Measurements from ENCODE around the gene CCSER1. TPM values are rescaled to one million over a fixed set of nuclear protein-coding genes. Genes with fewer than 3 reads are reported as not detected.
"Not testable (repeated sequence)": the region's sequence is repeated elsewhere in the genome, so short reads cannot be mapped to it uniquely, and the experiment has no call there.

The CCSER1 gene
- total RNA-seq, 1 experiment from 2014 or later, result 5.9 TPM

DNA sequence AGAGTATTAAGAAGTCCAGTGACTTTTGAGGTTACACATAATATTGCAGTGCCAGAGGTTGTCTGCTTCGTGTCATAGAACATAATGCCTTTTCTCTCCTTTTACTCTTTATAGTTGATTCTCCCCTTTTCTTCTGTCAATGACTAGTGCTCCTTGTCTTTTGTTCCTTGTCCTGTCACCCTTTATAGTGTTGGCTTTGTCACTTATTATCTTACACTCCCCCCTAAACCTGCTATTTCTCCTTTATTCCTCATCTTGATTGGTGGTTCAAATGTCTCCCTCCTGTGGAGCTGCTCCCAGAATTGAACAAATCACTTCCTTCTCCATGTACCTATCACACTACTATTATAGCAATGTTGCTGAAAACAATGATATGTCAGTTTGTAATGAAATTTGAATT, 1320.0 kb downstream of the CCSER1 start:
- Histone ChIP-seq H3F3A (ENCODE audit: insufficient read depth, low read depth) (no peaks in the 10 kb centered on the region), H3K4me3 (no peak overlapping the region), H2AFZ (no peak overlapping the region), H3K27ac (no peak overlapping the region), H3K4me2 (no peak overlapping the region), H3K27me3 (ENCODE audit: insufficient read depth, low read depth) (no peaks in the 10 kb centered on the region), H3K9me2 (ENCODE audit: insufficient read depth) (no peaks in the 10 kb centered on the region), H3K79me2 (ENCODE audit: low read depth) (no peaks in the 10 kb centered on the region), H4K20me1 (ENCODE audit: insufficient read depth) (no peaks in the 10 kb centered on the region), H3K4me1 (replicated peaks; ENCODE audit: insufficient read depth) (no peaks in the 10 kb centered on the region), H3K36me3 (ENCODE audit: low read depth) (no peaks in the 10 kb centered on the region), H3K9me3 (ENCODE audit: insufficient read depth, low read depth) (no peaks in the 10 kb centered on the region)
- POLR2A ChIA-PET (ENCODE audit: unreplicated experiment), result no interaction called here
- DNase-seq, result no peak
- CTCF ChIA-PET, result no interaction called here
- TF ChIP-seq, protein P1, sequence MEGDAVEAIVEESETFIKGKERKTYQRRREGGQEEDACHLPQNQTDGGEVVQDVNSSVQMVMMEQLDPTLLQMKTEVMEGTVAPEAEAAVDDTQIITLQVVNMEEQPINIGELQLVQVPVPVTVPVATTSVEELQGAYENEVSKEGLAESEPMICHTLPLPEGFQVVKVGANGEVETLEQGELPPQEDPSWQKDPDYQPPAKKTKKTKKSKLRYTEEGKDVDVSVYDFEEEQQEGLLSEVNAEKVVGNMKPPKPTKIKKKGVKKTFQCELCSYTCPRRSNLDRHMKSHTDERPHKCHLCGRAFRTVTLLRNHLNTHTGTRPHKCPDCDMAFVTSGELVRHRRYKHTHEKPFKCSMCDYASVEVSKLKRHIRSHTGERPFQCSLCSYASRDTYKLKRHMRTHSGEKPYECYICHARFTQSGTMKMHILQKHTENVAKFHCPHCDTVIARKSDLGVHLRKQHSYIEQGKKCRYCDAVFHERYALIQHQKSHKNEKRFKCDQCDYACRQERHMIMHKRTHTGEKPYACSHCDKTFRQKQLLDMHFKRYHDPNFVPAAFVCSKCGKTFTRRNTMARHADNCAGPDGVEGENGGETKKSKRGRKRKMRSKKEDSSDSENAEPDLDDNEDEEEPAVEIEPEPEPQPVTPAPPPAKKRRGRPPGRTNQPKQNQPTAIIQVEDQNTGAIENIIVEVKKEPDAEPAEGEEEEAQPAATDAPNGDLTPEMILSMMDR (conservative IDR thresholded peaks at IDR 0.05), result no peak
- TF ChIP-seq EZH2 (IDR thresholded peaks at IDR 0.05; ENCODE audit: low read depth), result no peak
- intact Hi-C loops (cut with micrococcal nuclease; ENCODE audit: unreplicated experiment), result no loop called here
- BruUV-seq (replicated peaks), result no TSS peak

DNA sequence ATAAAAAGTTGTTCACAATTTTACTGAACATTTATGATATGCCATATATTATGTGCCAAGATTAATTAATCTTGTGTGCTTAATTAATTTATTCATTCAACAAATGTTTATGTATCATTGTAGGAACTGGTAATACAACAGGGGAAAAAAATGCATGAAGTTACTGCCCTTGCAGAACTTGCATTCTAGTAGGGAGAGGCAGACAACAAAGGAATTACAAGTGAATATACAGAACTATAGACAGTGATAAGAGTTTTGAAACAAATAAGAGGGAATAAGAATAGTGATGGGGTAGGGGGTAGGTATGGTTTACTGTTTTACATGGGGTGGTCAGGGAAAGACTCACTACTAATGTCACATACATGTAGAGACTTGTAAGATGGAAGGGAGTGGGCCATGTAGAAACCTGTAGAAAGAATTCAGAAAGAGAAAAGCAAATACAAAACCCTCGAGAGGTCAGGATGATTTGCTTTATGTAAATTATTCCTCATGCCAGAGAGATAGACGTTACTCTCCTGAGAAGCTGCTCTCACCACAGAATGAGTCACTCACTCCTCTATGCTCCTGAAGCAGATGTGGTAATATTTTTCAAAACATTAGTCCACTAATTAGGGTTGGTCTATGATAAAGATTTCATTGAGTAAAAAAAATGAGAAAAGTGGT, 1321.6 kb downstream of the CCSER1 start:
- no peaks in the 10 kb centered on the region for H3F3A ChIP-seq (ENCODE audit: insufficient read depth, low read depth)
- H3K9me2 ChIP-seq (ENCODE audit: insufficient read depth), result no peaks in the 10 kb centered on the region
- no peaks in the 10 kb centered on the region for H3K9me3 ChIP-seq (ENCODE audit: insufficient read depth, low read depth)
- no peaks in the 10 kb centered on the region for H3K79me2 ChIP-seq (ENCODE audit: low read depth)
- H3K4me2 ChIP-seq, result no peak overlapping the region
- POLR2A ChIA-PET (ENCODE audit: unreplicated experiment), result no interaction called here
- intact Hi-C loops (cut with micrococcal nuclease; ENCODE audit: unreplicated experiment), result no loop called here
- no peak overlapping the region for H2AFZ ChIP-seq
- no peak overlapping the region for H3K27ac ChIP-seq
- H3K36me3 ChIP-seq (ENCODE audit: low read depth), result no peaks in the 10 kb centered on the region
- BruUV-seq (replicated peaks), result no TSS peak
- DNase-seq, result no peak
- no peaks in the 10 kb centered on the region for H3K27me3 ChIP-seq (ENCODE audit: insufficient read depth, low read depth)
- no peak overlapping the region for H3K4me3 ChIP-seq
- H3K4me1 ChIP-seq (replicated peaks; ENCODE audit: insufficient read depth), result no peaks in the 10 kb centered on the region
- no peaks in the 10 kb centered on the region for H4K20me1 ChIP-seq (ENCODE audit: insufficient read depth)
- TF ChIP-seq, protein P1 (conservative IDR thresholded peaks at IDR 0.05), result no peak
- TF ChIP-seq EZH2 (IDR thresholded peaks at IDR 0.05; ENCODE audit: low read depth), result no peak
- CTCF ChIA-PET, result no interaction called here

- no peak for DNase-seq
- no peaks in the 10 kb centered on the region for H3K27me3 ChIP-seq (ENCODE audit: insufficient read depth, low read depth)
- H3K9me2 ChIP-seq (ENCODE audit: insufficient read depth), result no peaks in the 10 kb centered on the region
- TF ChIP-seq EZH2 (IDR thresholded peaks at IDR 0.05; ENCODE audit: low read depth), result no peak
- TF ChIP-seq, protein P1 (conservative IDR thresholded peaks at IDR 0.05), result no peak
- ChIA-PET CTCF (no interaction called here), POLR2A (ENCODE audit: unreplicated experiment) (no interaction called here)
- H3F3A ChIP-seq (ENCODE audit: insufficient read depth, low read depth), result no peaks in the 10 kb centered on the region
- no peak overlapping the region for H3K27ac ChIP-seq
- H3K4me1 ChIP-seq (replicated peaks; ENCODE audit: insufficient read depth), result no peaks in the 10 kb centered on the region
- intact Hi-C loops (cut with micrococcal nuclease; ENCODE audit: unreplicated experiment), result no loop called here
- no peak overlapping the region for H2AFZ ChIP-seq
- H3K9me3 ChIP-seq (ENCODE audit: insufficient read depth, low read depth), result no peaks in the 10 kb centered on the region
- H3K36me3 ChIP-seq (ENCODE audit: low read depth), result no peaks in the 10 kb centered on the region
- H3K4me2 ChIP-seq, result no peak overlapping the region
- H4K20me1 ChIP-seq (ENCODE audit: insufficient read depth), result no peaks in the 10 kb centered on the region
- BruUV-seq (replicated peaks), result no TSS peak
- H3K4me3 ChIP-seq, result no peak overlapping the region
- H3K79me2 ChIP-seq (ENCODE audit: low read depth), result no peaks in the 10 kb centered on the region
Measured at GRCh38 chr4:91454111-91454510, 1326.9 kb downstream of the CCSER1 start.

DNA sequence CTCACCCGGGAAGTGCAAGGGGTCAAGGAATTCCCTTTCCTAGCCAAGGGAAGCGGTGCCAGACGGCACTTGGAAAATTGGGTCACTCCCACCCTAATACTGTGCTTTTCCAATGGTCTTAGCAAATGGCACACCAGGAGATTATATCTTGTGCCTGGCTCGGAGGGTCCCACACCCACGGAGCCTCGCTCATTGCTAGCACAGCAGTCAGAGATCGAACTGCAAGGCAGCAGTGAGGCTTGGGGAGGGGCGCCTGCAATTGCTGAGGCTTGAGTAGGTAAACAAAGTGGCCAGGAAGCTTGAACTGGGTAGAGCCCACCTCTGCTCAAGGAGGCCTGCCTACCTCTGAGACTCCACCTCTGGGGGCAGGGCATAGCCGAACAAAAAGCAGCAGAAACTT, 1335.4 kb downstream of the CCSER1 start:
- POLR2A ChIA-PET (ENCODE audit: unreplicated experiment); BruUV-seq (replicated peaks); H3K9me3 ChIP-seq (ENCODE audit: insufficient read depth, low read depth): not testable (repeated sequence)

More for the DNA sequence above, 1335.4 kb downstream of the CCSER1 start:
- H4K20me1 ChIP-seq (ENCODE audit: insufficient read depth); H3K9me2 ChIP-seq (ENCODE audit: insufficient read depth); H3K36me3 ChIP-seq (ENCODE audit: low read depth); H3F3A ChIP-seq (ENCODE audit: insufficient read depth, low read depth); DNase-seq; intact Hi-C loops (cut with micrococcal nuclease; ENCODE audit: unreplicated experiment); H3K79me2 ChIP-seq (ENCODE audit: low read depth); H3K27ac ChIP-seq; CTCF ChIA-PET; H3K27me3 ChIP-seq (ENCODE audit: insufficient read depth, low read depth); H3K4me1 ChIP-seq (replicated peaks; ENCODE audit: insufficient read depth); H3K4me3 ChIP-seq; H3K4me2 ChIP-seq; H2AFZ ChIP-seq: not testable (repeated sequence)

Data from PC-9 (cell line).